ENCODE data around the gene POMT1.

DNA sequence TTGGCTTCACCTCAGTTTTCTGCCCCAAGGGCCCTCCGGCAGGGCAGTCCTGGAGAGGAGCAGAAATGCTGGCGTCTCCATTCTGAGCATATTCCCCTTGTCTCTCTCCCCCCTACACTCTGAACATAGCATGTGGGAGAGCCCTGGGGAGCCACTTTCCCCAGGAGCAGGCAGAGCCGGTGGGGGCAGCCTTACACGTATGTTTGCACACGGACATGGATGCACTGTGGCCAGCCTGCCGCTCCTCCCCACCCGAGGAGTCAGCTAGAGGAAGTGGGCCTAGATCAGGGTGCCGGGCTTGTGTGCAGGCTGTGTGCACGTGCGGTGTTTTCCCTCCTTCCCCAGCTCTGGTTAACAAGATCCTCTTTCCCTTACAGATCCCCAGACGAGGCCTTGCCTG is 25.4 kb upstream of the POMT1 start:
- TF ChIP-seq POLR2A (IDR thresholded peaks at IDR 0.05; ENCODE audit: control extremely low read depth in 1 of 2, low read depth in 2 of 2, low read length in 2 of 2) (no peak), EZH2 (IDR thresholded peaks at IDR 0.05; ENCODE audit: low read depth, low read length, severe bottlenecking) (no peak)
- TF ChIP-seq, protein P1, sequence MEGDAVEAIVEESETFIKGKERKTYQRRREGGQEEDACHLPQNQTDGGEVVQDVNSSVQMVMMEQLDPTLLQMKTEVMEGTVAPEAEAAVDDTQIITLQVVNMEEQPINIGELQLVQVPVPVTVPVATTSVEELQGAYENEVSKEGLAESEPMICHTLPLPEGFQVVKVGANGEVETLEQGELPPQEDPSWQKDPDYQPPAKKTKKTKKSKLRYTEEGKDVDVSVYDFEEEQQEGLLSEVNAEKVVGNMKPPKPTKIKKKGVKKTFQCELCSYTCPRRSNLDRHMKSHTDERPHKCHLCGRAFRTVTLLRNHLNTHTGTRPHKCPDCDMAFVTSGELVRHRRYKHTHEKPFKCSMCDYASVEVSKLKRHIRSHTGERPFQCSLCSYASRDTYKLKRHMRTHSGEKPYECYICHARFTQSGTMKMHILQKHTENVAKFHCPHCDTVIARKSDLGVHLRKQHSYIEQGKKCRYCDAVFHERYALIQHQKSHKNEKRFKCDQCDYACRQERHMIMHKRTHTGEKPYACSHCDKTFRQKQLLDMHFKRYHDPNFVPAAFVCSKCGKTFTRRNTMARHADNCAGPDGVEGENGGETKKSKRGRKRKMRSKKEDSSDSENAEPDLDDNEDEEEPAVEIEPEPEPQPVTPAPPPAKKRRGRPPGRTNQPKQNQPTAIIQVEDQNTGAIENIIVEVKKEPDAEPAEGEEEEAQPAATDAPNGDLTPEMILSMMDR (IDR thresholded peaks at IDR 0.05; ENCODE audit: control extremely low read depth in 1 of 3, insufficient read depth in 1 of 3, low read depth in 1 of 3, low read length in 3 of 3), result no peak
